Measurements from ENCODE around the gene RUBCNL. TPM values are rescaled to one million over a fixed set of nuclear protein-coding genes. Genes with fewer than 3 reads are reported as not detected.

Gene RUBCNL
- polyA plus RNA-seq, 1 of the 3 experiments (the other 2 are of a cell fraction): 0.07 TPM

DNA sequence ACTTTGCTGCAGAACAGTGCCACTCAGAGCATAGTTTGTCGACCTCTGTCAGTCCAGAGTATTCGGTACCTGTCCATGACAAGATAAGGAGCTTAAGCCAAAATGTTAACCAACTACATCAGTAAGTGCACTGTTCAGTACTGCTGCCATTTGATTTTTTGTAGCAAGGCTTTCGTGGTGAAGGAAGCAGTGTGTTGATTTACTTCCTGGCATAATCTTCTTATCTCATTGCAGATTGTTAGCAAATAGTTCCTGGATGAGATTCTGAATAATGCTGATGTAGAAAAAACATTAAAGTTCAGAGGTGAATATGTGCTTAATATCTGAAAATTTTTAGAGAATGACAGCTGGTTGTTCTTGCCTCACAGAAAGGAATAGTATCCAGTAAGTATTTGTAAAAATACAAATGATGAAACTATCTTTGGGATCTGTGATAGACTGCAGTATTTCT, 89.7 kb downstream of the RUBCNL start:
- ChIA-PET CTCF (interaction anchor here (1.2 kb wide), 1 partner anchor 24 kb away, joined by 3 read pairs; no protein-coding TSS in a partner anchor), POLR2A (no interaction called here)
- Histone ChIP-seq H3K9me3 (no peaks in the 10 kb centered on the region), H3K9ac (0 out of 2 replicates have a peak overlapping the region, but pooled peaks have one; percentile 4), H3K36me3 (replicated peaks in 1 of 2; ENCODE audit: control insufficient read depth in 1 of 2, insufficient read depth in 2 of 2, low read length in 1 of 2) (no peaks in the 10 kb centered on the region), H3K9me2 (no peaks in the 10 kb centered on the region), H3K27ac (ENCODE audit: low read depth in 2 of 2, low read length in 1 of 2) (peak overlapping the region in 1 of 2 experiments; percentile 84; a peak in 2 of 4 replicates), H3K79me2 (ENCODE audit: insufficient read depth) (no peaks in the 10 kb centered on the region), H4K20me1 (ENCODE audit: insufficient read depth) (no peaks in the 10 kb centered on the region), H3F3A (replicated peaks; ENCODE audit: insufficient read depth) (peaks cover 23% of the 10 kb centered on the region), H3K4me1 (ENCODE audit: control insufficient read depth in 1 of 2, insufficient read depth in 2 of 2, low read depth in 1 of 2, low read length in 1 of 2) (peaks cover 0 to 31% of the 10 kb centered on the region in 2 experiments; a peak in 2 of 4 replicates), H3K4me2 (peak overlapping the region; percentile 51), H2AFZ (ENCODE audit: low read depth) (peak overlapping the region; percentile 42; the same call in 1 of the 2 replicates), H3K27me3 (ENCODE audit: insufficient read depth) (no peaks in the 10 kb centered on the region), H3K4me3 (ENCODE audit: low read depth in 2 of 2, low read length in 1 of 2) (no peak overlapping the region)
- 68% methylated on average over 3 of the region's 3 CpGs for WGBS (ENCODE audit: low lambda C conversion rate)
- DNase-seq: no peak
- TF ChIP-seq JUND (IDR thresholded peaks at IDR 0.05) (no peak), CHD2 (IDR thresholded peaks at IDR 0.05; ENCODE audit: low read length, partially characterized antibody) (no peak), NRF1 (IDR thresholded peaks at IDR 0.05; ENCODE audit: low read depth, low read length) (no peak), GATA2 (CRISPR knock-in tag; IDR thresholded peaks at IDR 0.05) (no peak), FOXJ3 (CRISPR knock-in tag; IDR thresholded peaks at IDR 0.05) (no peak), TCF12 (IDR thresholded peaks at IDR 0.05) (no peak), SMC3 (IDR thresholded peaks at IDR 0.05; ENCODE audit: low read depth, low read length) (no peak), SIN3A (IDR thresholded peaks at IDR 0.05; ENCODE audit: borderline replicate concordance, low read depth, low read length) (no peak), GABPA (IDR thresholded peaks at IDR 0.05; ENCODE audit: low read depth) (no peak)
- TF ChIP-seq, protein P1, sequence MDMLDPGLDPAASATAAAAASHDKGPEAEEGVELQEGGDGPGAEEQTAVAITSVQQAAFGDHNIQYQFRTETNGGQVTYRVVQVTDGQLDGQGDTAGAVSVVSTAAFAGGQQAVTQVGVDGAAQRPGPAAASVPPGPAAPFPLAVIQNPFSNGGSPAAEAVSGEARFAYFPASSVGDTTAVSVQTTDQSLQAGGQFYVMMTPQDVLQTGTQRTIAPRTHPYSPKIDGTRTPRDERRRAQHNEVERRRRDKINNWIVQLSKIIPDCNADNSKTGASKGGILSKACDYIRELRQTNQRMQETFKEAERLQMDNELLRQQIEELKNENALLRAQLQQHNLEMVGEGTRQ (IDR thresholded peaks at IDR 0.05; ENCODE audit: borderline replicate concordance, low read depth, low read length): no peak

DNA sequence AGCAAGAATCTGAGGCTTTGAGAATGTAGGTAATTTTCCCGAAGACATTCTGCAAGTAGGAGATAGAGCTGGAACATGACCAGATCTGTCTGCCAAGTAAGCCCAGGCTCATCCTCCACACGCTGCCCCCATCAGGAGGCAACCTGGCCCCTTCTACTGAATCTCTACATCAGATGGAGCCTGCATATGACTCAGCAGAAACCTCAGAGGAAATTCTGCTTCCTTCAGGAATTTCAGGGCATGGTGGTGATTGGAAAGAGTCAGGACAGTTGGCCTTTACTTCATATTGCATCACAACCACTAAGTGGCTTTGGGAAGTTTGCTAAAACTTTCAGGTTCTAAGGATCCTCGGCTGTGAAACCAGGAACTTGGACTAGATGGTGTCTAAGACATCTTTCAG, 90.1 kb downstream of the RUBCNL start:
- DNase-seq: no peak
- peaks cover 0 to 31% of the 10 kb centered on the region in 2 experiments; a peak in 2 of 4 replicates for H3K4me1 ChIP-seq (ENCODE audit: control insufficient read depth in 1 of 2, insufficient read depth in 2 of 2, low read depth in 1 of 2, low read length in 1 of 2)
- no peaks in the 10 kb centered on the region for H3K79me2 ChIP-seq (ENCODE audit: insufficient read depth)
- peak overlapping the region in 1 of 2 experiments; percentile 84; a peak in 2 of 4 replicates for H3K27ac ChIP-seq (ENCODE audit: low read depth in 2 of 2, low read length in 1 of 2)
- ChIA-PET POLR2A (no interaction called here), CTCF (no interaction called here)
- H3K9ac ChIP-seq: peak overlapping the region; percentile 23; the same call in 1 of the 2 replicates
- peak overlapping the region; percentile 42; the same call in 1 of the 2 replicates for H2AFZ ChIP-seq (ENCODE audit: low read depth)
- 27% methylated on average over 3 of the region's 3 CpGs for WGBS (ENCODE audit: low lambda C conversion rate)
- H3K9me3 ChIP-seq: no peaks in the 10 kb centered on the region
- H3F3A ChIP-seq (replicated peaks; ENCODE audit: insufficient read depth): peaks cover 23% of the 10 kb centered on the region
- H3K9me2 ChIP-seq: no peaks in the 10 kb centered on the region
- no peaks in the 10 kb centered on the region for H3K27me3 ChIP-seq (ENCODE audit: insufficient read depth)
- H3K36me3 ChIP-seq (replicated peaks in 1 of 2; ENCODE audit: control insufficient read depth in 1 of 2, insufficient read depth in 2 of 2, low read length in 1 of 2): no peaks in the 10 kb centered on the region
- peak overlapping the region; percentile 51 for H3K4me2 ChIP-seq
- no peaks in the 10 kb centered on the region for H4K20me1 ChIP-seq (ENCODE audit: insufficient read depth)
- H3K4me3 ChIP-seq (ENCODE audit: low read depth in 2 of 2, low read length in 1 of 2): no peak overlapping the region
- TF ChIP-seq MEF2A (IDR thresholded peaks at IDR 0.05; ENCODE audit: borderline replicate concordance, low read depth) (no peak), NFIC (IDR thresholded peaks at IDR 0.05; ENCODE audit: borderline replicate concordance) (peak; percentile 86), TCF12 (IDR thresholded peaks at IDR 0.05) (peak; percentile 81), CHD2 (IDR thresholded peaks at IDR 0.05; ENCODE audit: low read length, partially characterized antibody) (no peak), ELF1 (IDR thresholded peaks at IDR 0.05) (no peak), POLR2AphosphoS5 (IDR thresholded peaks at IDR 0.05; ENCODE audit: low read depth, low read length) (no peak; the same call in 1 of the 2 replicates), RFX5 (IDR thresholded peaks at IDR 0.05; ENCODE audit: low read length) (no peak), TEAD4 (IDR thresholded peaks at IDR 0.05; ENCODE audit: borderline replicate concordance, insufficient read depth) (0 out of 2 replicates have a peak, but pooled peaks have one; percentile 43), SMC3 (IDR thresholded peaks at IDR 0.05; ENCODE audit: low read depth, low read length) (no peak), NRF1 (IDR thresholded peaks at IDR 0.05; ENCODE audit: low read depth, low read length) (no peak), SIN3A (IDR thresholded peaks at IDR 0.05; ENCODE audit: borderline replicate concordance, low read depth, low read length) (no peak), EZH2phosphoT487 (IDR thresholded peaks at IDR 0.05; ENCODE audit: borderline replicate concordance, low read depth) (no peak)
- TF ChIP-seq, protein P2, sequence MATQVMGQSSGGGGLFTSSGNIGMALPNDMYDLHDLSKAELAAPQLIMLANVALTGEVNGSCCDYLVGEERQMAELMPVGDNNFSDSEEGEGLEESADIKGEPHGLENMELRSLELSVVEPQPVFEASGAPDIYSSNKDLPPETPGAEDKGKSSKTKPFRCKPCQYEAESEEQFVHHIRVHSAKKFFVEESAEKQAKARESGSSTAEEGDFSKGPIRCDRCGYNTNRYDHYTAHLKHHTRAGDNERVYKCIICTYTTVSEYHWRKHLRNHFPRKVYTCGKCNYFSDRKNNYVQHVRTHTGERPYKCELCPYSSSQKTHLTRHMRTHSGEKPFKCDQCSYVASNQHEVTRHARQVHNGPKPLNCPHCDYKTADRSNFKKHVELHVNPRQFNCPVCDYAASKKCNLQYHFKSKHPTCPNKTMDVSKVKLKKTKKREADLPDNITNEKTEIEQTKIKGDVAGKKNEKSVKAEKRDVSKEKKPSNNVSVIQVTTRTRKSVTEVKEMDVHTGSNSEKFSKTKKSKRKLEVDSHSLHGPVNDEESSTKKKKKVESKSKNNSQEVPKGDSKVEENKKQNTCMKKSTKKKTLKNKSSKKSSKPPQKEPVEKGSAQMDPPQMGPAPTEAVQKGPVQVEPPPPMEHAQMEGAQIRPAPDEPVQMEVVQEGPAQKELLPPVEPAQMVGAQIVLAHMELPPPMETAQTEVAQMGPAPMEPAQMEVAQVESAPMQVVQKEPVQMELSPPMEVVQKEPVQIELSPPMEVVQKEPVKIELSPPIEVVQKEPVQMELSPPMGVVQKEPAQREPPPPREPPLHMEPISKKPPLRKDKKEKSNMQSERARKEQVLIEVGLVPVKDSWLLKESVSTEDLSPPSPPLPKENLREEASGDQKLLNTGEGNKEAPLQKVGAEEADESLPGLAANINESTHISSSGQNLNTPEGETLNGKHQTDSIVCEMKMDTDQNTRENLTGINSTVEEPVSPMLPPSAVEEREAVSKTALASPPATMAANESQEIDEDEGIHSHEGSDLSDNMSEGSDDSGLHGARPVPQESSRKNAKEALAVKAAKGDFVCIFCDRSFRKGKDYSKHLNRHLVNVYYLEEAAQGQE (IDR thresholded peaks at IDR 0.05; ENCODE audit: low read depth, low read length): no peak
- TF ChIP-seq, protein P3, sequence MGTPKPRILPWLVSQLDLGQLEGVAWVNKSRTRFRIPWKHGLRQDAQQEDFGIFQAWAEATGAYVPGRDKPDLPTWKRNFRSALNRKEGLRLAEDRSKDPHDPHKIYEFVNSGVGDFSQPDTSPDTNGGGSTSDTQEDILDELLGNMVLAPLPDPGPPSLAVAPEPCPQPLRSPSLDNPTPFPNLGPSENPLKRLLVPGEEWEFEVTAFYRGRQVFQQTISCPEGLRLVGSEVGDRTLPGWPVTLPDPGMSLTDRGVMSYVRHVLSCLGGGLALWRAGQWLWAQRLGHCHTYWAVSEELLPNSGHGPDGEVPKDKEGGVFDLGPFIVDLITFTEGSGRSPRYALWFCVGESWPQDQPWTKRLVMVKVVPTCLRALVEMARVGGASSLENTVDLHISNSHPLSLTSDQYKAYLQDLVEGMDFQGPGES (IDR thresholded peaks at IDR 0.05; ENCODE audit: low read depth, low read length): no peak
- TF ChIP-seq, protein P1 (IDR thresholded peaks at IDR 0.05; ENCODE audit: borderline replicate concordance, low read depth, low read length): no peak
